ENCODE measurements around the gene SLC5A6. TPM values are rescaled to one million over a fixed set of nuclear protein-coding genes. Genes with fewer than 3 reads are reported as not detected.

Gene SLC5A6
- total RNA-seq, 1 experiment from 2014 or later: 86.8 TPM

DNA sequence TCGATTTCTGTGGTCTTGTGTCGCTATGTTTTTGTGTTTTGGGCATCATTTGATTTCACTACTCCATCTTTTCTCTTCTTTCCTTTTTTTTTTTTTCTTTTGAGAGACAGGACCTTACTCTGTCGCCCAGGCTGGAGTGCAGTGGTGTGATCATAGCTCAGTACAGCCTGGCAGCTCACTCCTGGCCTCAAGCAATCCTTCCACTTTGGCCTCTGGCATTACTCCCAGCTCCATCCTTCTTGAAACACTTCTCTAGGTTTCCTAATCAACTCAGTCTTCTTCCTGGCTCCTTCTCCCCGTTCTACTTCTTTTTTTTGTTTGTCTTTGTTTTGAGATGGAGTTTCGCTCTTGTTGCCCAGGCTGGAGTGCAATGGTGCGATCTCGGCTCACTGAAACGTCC is 36.7 kb downstream of the SLC5A6 start:
- no peak for DNase-seq (ENCODE audit: low read depth)

DNA sequence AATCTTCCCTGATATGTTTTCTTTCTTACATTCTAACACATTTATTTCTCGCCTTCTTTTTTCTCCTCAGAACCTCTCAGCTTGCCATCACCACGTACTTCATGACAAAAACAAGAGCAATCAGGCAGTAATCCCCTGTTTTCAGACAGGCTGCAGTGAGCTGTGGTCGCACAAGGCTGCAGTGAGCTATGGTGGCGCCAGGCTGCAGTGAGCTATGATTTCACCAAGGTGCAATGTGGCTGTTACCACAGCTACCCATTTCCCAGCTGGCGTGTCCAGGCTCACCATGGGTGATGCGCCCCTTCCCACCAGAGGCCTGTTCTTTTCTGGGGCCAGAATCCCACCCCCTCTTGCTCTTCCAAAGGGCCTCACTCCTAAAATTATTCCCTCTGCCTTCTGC is 37.4 kb downstream of the SLC5A6 start:
- DNase-seq (ENCODE audit: low read depth): peak; percentile 48

DNA sequence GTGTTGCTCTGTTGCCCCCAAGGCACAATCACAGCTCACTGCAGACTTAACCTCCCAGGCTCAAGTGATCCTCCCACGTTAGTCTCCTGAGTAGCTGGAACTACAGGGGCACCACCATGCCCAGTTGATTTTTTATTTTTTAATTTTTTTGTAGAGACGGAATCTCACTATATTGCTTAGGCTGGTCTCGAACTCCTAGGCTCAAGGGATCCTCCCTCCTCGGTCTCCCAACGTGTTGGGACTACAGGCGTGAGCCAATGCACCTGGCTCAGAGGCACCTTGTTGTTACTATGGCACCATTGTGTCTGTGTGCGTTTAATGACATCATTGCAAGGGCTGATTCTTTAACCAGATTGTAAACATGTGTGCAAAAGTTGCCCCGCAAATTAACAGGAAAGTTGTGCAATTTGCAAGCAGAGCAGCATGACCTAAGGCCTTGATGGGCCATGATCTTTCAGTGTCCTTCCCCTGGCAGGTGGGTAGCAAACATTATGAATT is 40.7 kb downstream of the SLC5A6 start:
- no peak for DNase-seq (ENCODE audit: low read depth)

DNA sequence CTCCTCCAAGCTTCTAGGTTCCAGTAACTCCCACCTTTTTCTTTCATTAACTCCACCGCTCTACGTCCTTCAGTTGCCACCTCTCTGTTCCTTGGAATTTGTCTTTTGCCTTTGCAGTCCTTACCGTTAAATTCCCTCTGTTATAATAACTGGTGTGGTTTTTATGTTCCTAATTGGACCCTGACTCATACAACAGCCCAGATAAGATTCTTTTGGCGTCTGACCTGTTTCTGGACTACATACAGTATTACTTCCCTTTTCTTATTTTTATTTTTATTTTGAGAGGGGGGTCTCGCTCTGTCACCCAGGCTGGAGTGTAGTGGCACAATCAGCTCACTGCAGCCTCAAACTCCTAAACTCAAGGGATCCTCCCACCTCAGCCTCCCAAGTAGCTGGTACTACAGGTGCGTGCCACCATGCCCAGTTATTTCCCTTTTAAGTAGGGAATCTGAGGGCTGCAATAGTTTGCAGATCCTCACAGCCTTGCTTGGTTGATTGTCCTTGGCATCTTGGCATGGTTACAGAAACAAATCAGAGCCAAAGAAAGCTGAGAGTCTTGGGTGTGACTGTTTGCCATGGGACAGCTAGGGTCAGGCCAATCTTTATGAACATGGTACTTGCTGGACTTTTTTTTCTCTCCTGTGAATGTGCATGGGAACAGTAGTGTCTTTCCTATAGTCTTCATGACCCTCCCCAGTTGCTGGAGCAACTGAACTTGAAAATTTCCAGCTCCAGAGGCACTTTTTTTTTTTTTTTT is 41.3 kb downstream of the SLC5A6 start:
- no peak for DNase-seq (ENCODE audit: low read depth)

DNA sequence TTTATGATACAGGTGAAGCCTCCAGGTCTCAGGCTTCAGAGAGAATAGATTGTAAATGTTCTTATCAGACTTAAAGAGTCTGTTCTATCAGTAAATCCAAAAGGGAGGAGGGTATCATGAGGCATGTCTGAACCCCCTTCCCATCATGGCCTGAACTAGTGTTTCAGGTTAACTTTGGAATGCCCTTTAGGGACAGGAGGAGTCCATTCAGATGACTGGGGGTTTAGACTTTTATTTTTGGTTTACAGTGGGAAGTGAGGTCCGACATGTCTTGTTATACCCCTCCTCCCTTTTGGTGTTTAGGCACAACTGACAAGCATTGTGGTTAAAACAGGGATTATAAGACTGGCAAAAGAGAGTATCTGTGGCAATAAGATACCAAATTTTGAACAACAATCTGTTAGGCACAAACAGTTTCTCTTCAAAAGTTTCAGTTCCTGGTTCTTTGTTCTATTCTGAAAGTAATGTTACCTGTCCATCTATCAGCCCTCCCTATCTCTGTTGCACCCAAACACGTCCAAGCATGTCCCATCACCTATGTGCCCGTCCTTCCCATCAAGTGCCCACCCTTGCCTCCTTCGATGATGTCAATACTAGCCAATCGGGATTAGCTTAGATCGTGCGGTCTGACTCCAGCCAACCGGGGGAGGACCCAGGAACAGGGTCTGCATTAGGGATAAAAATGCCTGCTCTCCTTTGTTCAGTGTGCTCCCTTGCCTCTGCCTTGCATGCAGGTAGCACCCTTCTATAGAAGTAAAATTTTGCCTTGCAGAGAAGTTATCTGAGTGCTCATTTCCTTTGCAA is 46.9 kb downstream of the SLC5A6 start:
- DNase-seq (ENCODE audit: low read depth): no peak

DNA sequence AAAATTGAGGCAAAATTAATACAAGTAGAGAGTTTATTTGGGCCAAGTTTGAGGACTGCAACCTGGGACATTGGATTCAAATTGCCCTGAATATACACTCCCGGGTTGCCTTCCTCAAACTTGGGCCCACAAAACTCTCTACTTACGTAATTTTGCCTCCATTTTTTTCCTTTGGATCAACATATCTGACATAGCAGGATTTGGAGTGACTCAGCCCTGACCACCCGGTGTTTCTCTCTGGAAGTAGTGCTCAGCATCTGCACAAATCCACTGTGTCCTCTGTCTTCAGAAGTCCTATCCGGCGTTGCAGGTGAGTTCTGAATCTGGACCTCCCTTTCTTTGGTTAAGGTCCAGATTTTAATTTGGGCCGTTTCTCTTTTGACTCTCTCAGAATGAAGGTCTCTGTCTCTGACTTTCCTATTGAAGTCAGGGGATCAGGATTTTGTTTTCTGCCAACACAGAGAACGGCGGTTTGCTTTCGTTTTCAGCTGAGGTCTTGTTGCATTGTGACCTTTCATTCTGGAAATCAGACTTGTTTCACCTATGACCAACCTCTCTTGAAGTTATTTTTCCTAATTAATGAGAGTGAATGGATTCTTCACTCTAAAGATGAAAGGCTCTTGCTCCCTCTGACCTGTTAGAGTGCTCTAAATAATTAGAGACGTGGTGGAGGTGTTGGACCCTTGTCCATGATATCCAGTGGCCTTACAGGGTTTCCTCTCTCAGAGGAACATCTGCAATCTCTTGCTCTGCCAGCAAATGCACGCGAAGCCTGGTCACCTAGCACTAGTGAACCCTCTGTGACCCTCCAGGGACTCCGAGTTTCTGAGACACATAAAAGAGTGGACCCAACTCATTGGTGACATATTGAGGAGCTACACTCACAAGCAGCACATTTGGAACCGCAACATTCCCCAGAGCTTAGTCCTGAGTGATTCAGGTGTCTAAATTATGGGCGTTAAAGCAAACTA is 49.6 kb downstream of the SLC5A6 start:
- peak; percentile 76 for DNase-seq (ENCODE audit: low read depth)

DNA sequence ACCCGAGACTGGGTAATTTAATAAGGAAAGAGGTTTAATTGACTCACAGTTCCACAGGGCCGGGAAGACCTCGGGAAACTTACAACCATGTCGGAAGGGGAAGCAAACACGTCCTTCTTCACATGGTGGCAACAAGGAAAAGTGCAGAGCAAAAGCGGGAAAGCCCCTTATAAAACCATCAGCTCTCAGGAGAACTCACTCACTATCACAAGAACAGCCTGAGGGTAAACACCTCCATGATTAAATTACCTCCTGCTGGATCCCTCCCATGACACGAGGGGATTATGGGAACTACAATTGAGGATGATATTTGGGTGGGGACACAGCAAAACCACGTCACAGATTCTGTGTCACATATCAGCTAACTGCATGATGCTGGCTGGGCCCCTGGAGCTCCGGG is 51.9 kb downstream of the SLC5A6 start:
- DNase-seq (ENCODE audit: low read depth): no peak

DNA sequence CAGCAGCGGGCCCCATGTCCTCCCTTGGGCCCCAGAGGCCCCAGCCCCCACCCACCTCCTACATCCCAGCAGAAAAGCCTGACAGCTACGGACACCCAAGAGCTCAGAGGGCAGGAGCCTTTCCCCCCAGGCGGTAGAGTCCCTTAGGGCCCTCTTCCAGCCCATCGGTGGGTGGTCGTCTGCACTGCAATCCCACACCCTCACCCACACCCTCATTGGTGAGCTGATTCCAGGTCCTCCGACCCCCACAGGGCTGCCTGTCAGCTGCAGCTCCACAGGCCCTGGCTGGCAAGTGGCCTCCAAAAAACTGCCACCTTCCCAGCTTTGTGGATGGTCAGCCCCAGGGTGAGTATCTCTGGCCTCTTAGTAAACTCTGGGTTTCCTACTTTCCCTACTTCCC is 52.8 kb downstream of the SLC5A6 start:
- DNase-seq (ENCODE audit: low read depth): no peak

DNA sequence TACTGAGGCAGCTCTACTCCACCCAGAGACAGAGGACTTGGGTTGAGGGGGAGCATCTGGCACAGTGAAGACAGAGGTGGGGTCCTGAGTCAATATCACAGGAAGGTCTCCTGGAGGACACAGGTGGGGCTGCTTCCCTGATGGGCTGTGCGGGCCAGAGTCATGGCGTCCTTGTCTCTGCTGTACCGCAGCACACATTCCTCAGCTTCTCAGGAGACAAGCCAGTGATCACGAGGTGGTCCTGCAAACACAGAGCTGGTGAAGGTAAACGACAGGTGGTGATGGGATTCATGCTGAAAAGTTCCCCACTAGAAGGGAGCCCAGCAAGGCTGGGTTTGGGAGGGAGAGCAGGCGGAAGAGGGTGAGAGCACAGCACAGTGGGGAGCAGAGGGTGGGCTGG is 53.6 kb downstream of the SLC5A6 start:
- DNase-seq (ENCODE audit: low read depth): no peak

DNA sequence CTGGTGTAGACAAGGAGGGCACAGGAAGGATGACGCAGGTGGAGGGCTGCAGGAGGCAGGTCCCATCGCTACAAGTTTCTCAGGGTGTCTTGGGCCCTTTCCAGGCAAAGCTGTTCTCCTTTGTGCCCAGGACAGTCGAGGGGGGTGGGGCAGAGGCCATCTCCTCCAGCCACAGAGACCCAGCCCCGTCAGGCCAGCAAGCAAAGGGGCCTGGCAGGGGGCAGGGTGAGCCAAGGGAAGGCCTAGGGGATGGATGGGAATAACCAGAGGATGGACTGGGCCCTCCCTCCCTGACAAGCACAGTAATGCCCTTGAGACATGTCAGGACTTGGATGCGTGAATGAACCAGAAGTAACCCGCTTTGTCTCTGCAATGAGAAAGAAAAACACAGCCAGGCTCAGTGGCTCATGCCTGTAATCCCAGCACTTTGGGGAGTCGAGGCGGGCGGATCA is 57.0 kb downstream of the SLC5A6 start:
- DNase-seq (ENCODE audit: low read depth): no peak

DNA sequence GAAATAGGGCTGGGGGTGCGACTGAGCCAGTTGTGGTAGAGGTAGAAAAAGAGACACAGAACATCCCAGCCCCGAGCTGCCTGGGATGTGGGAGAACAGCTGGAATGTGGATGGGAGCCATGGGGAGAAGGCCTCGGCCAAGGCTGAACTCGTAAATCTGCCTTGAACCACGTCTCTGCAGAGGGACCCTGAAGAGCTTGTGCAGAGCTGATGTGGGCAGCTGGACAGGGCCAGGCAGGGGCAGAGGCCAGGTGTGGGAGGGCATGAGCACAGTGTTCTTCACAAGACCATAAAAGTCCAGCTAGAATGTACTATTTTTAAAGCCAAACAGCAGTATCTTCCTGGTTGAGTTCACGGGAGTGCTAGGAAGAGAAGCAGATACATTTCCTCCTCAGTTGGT is 57.6 kb downstream of the SLC5A6 start:
- no peak for DNase-seq (ENCODE audit: low read depth)

DNA sequence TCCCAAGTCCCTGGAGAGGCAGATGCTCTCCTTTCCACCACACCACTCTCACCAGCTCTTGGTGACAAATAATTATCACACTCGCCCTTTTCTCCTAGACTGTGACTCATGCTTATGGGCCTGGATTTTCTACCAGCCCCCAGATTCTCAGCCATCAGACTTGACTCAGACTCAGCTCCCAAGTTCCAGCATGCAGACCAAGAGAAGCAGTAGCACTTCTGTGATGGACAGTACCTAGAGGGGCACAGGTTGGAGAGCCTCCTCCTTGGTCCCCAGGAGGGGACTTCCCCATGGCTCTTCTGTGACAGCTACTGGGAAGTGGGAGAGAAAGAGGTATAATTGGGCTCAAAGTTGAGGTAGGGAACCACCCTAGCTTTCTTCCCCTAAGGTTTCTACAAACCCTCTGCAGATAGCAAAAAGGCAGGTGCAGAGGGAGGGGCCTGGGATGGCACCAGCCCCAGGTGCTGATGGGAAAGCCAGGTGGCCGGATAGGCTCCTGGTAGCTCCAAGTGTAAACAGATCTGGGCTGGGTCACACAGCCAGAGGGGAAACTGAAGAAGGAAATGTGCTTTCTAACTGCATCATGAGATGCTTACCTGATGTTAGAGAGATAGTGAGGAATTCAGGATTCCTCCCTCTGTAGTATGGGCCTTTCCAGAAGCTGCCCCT is 59.1 kb downstream of the SLC5A6 start:
- peak; percentile 27 for DNase-seq (ENCODE audit: low read depth)

DNA sequence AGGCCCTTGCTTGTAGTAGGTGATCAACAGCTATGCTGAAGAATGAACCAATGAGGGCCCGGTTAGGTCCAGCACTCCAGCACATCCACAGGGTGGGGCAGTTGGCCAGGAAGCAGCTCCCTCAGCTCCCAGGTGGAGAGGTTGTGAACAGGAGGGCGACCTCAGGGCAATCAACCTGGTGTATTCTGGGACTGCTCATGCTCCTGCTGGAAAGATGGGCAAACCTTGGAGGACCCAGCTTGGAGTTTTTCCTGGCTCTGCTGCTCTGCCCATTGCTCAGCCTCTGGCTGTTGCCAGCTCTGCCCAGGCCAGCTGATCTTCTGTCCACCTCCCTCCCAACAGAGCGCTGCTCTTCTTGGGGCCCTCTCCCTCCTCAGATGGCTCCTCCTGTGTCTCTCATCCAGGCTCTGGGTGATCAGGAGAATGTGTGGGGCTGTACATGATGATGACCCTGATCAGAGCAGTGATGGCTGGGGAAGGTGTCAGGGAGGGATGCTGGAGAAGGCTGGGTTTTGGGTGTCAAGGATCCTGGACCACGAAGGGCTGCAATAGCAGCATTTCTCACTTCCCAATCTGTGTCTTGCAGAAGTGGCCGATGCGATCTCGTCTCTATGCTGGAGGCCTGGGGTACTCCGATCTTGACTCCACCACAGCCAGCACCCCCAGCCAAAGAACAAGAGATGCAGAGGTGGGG is 59.8 kb downstream of the SLC5A6 start:
- DNase-seq (ENCODE audit: low read depth): no peak

DNA sequence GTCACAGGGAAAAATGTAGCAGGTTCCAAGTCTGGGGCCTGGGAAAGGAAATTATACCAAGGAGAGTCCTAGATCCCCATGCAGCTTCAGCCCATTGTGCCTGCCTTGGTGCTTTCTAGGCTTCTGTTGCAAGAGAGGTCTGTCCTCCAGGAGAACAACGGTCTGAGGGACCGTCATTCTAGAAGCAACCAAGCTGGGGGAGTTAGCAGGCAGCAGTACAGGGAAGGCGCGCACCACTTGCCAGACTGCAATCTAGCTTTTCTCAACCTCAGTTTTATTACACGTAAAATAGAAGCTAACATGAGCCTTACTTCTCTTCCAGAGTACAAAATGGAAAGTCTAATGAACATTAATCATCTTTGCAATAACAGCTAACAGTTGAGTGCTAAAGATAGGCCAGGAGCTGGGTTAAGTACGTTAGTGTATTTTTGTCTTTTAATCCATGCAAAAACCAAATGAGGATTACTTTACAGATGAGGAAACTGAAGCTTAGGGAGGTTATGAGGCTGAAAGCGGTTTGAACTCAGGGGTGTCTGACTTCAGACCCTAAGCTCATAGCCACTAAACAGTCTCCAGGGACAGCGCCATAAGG is 61.3 kb downstream of the SLC5A6 start:
- DNase-seq (ENCODE audit: low read depth): no peak

Other genes starting within 250 kb of the SLC5A6 start
- 4.6 and 6.6 TPM in 2 replicates for gene MAPRE3, start 241.6 kb downstream of the SLC5A6 start, total RNA-seq (2014; rRNA removed; shearing (Covaris generic))
- 36.7 and 42.7 TPM in 2 replicates for gene TMEM214, start 179.3 kb downstream of the SLC5A6 start, total RNA-seq (2014; rRNA removed; shearing (Covaris generic))
- gene AGBL5, start 160.6 kb downstream of the SLC5A6 start, total RNA-seq (2014; rRNA removed; shearing (Covaris generic)): 19.3 and 22.5 TPM in 2 replicates
- 184 and 194 TPM in 2 replicates for gene OST4, start 140.6 kb downstream of the SLC5A6 start, total RNA-seq (2014; rRNA removed; shearing (Covaris generic))
- 6.0 and 10.2 TPM in 2 replicates for gene EMILIN1, start 133.7 kb downstream of the SLC5A6 start, total RNA-seq (2014; rRNA removed; shearing (Covaris generic))
- gene KHK, start 125.5 kb downstream of the SLC5A6 start, total RNA-seq (2014; rRNA removed; shearing (Covaris generic)): 1.1 and 2.9 TPM in 2 replicates
- gene CGREF1, start 93.1 kb downstream of the SLC5A6 start, total RNA-seq (2014; rRNA removed; shearing (Covaris generic)): 3.4 and 8.6 TPM in 2 replicates
- gene ABHD1, start 88.5 kb downstream of the SLC5A6 start, total RNA-seq (2014; rRNA removed; shearing (Covaris generic)): 1.7 TPM in 1 of 2 replicates, not detected in the other
- 79.3 and 84.9 TPM in 2 replicates for gene PREB, start 77.6 kb downstream of the SLC5A6 start, total RNA-seq (2014; rRNA removed; shearing (Covaris generic))
- not detected in 2 replicates for gene PRR30, start 72.9 kb downstream of the SLC5A6 start, total RNA-seq (2014; rRNA removed; shearing (Covaris generic))
- not detected in 2 replicates for gene TCF23, start 63.3 kb downstream of the SLC5A6 start, total RNA-seq (2014; rRNA removed; shearing (Covaris generic))
- gene ATRAID, start 227 bp downstream of the SLC5A6 start, total RNA-seq (2014; rRNA removed; shearing (Covaris generic)): 94.2 and 249 TPM in 2 replicates
- gene CAD, start 5.1 kb upstream of the SLC5A6 start, total RNA-seq (2014; rRNA removed; shearing (Covaris generic)): 26.6 and 29.7 TPM in 2 replicates
- gene SLC30A3, start 50.8 kb upstream of the SLC5A6 start, total RNA-seq (2014; rRNA removed; shearing (Covaris generic)): 0.11 TPM in 1 of 2 replicates, not detected in the other
- gene DNAJC5G, start 63.2 kb upstream of the SLC5A6 start, total RNA-seq (2014; rRNA removed; shearing (Covaris generic)): not detected in 2 replicates
- gene TRIM54, start 70.2 kb upstream of the SLC5A6 start, total RNA-seq (2014; rRNA removed; shearing (Covaris generic)): not detected in 2 replicates
- 0.11 TPM in 1 of 2 replicates, not detected in the other for gene UCN, start 96.2 kb upstream of the SLC5A6 start, total RNA-seq (2014; rRNA removed; shearing (Covaris generic))
- 58.5 and 62.8 TPM in 2 replicates for gene MPV17, start 110.8 kb upstream of the SLC5A6 start, total RNA-seq (2014; rRNA removed; shearing (Covaris generic))
- 36.6 and 49.1 TPM in 2 replicates for gene GTF3C2, start 144.5 kb upstream of the SLC5A6 start, total RNA-seq (2014; rRNA removed; shearing (Covaris generic))
- 40.3 and 49.1 TPM in 2 replicates for gene EIF2B4, start 158.1 kb upstream of the SLC5A6 start, total RNA-seq (2014; rRNA removed; shearing (Covaris generic))
- gene SNX17, start 158.3 kb upstream of the SLC5A6 start, total RNA-seq (2014; rRNA removed; shearing (Covaris generic)): 107 and 126 TPM in 2 replicates
- 4.0 and 5.5 TPM in 2 replicates for gene ZNF513, start 168.5 kb upstream of the SLC5A6 start, total RNA-seq (2014; rRNA removed; shearing (Covaris generic))
- gene PPM1G, start 197.3 kb upstream of the SLC5A6 start, total RNA-seq (2014; rRNA removed; shearing (Covaris generic)): 197 and 212 TPM in 2 replicates
- 126 and 134 TPM in 2 replicates for gene NRBP1, start 216.4 kb upstream of the SLC5A6 start, total RNA-seq (2014; rRNA removed; shearing (Covaris generic))
- gene KRTCAP3, start 230.1 kb upstream of the SLC5A6 start, total RNA-seq (2014; rRNA removed; shearing (Covaris generic)): not detected in 2 replicates